Stimulated activated CD4-positive, alpha-beta T cell treated with anti-CD3 and anti-CD28 coated beads, Interleukin-4, amount 100 ng/mL, for 4 hours (primary cell): Measurements from ENCODE around the gene CTTN.

Experiments
- DNase-seq, 2 experiments: peaks; one replicate each; pipeline ENCODE4 v3.0.0-alpha.2; 2020

The CTTN gene

DNA sequence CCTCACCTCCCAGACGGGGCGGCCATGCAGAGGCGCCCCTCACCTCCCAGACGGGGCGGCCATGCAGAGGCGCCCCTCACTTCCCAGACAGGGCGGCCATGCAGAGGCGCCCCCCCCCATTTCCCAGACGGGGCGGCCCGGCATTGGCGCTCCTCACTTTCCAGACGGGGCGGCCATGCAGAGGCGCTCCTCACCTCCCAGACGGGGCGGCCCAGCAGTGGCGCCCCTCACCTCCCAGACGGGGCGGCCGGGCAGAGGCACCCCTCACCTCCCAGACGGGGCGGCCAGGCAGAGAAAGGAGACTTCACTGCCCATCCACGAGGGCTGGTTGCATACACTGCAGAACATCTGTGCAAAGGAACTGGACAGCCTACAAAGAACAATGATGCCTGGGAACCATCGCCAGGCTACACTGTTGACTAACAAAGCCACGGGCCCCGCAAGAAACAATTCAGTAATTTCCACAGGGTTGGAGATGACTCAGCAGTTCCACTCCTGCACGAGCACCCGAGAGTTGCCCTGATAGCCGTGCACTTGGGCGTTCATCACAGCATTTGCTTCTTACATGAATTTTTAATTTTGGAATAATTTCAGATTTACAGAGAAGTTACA, 58.7 kb downstream of the CTTN start:
- DNase-seq, result no peak

DNA sequence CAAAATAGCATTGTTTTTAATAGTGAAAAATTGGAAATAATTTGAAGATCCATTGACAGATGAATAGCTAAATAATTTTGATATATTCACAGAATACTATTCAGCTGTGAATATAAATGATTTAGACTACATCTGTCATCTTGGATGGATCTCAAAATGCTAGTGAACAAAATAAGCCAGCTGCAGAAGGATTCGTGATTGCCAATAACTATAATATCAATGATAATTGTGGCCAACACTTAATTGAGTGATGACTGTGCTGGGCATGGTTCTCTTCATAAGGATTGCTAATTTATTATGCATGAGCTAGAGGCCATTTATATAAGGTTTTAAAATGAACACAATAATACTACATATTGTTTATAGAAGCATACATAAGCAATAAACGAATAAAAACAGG, 60.4 kb downstream of the CTTN start:
- no peak for DNase-seq

DNA sequence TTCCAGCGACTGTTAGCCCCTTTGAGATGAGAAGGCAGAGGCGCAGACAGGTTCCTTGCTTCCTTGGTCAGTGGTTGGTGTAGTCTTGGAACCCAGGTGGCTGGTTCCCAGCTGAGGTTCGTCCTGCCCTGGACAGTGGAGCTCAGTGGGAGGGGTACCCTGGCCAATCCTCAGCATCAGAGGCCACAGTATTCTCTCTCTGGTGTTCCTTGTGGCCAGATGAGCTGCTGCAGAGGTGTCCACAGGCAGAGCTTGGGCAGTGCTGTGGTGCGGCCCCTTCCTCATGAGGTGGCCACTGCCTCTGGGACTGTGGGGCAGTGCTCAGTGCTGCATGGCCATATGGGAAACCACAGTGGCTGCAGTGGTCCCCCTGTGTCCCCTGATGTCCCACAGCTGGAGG, 61.8 kb downstream of the CTTN start:
- no peak for DNase-seq

DNA sequence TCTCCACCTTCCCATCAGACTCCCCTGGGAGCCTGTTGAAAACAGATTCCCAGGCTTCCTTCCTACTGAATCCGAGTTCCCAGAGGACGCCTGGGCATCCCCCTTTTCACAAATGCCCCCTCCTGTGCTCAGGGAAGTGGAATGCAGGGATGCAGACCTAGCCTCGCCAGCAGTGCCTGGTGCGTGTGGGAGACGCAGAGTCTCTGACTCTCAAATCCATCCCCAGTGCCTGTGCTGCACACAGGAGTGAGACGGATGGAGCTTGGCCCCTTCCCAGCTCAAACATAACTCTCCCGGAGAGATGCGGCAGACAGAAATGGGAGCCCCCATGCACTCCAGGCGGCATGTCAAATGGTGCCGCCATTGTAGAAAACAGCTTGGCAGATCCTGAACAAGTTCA, 62.6 kb downstream of the CTTN start:
- no peak for DNase-seq

DNA sequence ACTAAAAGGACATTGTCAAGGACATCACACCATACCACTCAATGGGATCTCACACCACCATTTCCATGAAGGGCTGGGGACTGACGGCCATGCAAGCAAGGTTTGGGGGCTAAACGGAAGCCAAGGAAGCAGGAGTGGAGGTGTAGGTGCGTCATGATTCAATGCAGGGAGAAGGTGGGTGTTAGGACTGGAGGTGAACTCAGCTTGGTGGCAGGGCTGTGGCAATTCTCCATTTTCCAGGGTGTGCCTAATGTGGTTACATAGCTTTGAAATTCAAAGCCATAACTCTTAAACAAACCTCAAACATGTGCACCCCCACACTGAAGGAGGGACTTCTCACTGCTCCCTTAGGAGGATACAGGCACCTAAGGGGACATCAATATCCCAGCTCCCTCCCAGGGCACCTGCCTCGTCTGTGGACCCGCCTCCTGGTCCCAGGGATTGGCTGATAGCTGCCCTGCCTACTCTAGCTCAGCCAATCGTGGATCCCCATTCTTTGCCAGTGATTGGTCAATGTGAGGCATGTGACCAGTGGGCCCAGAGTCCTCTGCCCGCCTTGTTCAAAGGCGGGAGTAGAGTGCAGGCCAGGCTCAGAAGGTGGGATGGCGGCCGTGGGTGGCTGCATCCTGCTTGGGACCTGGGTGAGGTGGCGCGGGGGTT, 64.6 kb downstream of the CTTN start:
- no peak for DNase-seq

DNA sequence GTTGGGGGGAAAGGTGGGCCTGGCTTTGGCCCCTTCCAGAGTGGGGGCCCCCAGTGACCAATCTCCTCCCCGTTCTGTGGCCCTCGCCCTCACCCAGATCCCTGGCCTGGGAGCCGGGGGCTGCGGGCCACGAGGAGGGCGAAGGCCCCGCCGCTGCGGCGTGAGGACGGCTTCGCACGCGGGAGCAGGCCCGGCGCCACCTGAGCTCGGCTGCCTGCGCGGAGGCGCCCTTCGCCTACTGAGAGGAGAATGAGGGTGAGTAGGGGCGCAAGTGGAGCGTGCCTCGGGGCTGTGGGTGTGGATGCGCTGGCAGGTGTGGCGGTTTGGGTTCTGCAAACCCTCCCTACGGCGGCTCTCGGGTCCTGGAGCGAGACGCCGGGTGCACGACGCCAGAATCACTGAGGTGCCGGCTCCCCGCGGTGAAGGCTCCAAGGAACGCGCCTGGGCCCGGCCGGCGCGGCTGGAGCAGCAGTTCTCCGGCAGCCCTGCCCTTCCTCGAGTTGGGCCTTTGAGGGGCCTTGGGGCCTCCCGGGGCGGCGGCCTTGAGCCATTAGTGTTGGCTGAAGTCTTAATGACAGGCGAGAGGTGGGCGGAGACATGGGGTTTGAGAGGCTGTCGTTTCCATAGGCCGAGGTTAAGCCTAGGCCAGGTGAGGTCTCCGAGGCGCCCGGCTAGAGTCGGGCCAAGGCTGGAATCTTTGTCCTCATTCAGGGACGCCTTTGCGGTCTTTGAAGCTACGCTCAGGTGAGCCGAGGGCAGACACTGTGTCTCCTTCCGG, 65.3 kb downstream of the CTTN start:
- DNase-seq, result no peak

DNA sequence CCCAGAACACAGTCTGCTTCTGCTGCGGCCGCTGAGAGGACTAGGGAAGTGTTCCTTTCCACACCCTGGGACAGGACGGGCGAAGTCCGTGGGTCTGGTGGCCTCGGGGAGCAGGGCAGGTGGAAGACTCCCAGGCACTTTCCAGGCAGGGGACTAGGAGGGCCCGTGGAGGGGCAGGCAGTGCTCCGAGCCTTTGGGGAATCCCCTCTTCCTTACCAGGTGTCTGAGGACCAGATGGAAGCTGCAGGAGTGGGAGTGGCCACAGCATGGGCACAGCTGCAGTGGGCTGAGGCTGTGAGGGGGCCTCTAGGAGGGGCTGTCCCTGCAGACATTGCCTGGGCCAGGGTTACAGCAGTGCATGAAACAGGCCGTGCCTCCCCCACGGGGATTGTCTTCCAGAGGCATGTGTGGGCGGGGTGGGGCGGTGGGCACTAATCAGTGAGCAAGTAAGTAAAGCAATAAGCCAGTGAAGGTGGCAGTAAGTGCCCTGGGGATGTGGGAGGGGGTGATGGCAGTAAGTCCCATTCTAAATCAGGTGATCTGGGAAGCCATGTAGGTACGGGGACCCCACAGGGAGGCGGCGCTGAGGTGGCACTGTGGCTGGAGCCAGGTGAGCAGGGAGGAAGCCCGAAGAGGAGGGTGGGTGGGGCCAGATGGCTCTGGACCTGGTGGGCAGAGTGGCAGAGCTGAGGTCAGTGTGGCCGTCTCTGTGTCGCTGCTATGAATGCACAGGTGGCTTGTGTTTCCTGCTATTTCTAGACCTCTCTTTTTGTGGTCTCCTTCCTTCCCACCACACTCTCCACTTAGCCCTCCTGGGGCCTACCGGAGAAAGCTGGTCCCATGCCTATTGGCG, 66.4 kb downstream of the CTTN start:
- DNase-seq, result no peak

DNA sequence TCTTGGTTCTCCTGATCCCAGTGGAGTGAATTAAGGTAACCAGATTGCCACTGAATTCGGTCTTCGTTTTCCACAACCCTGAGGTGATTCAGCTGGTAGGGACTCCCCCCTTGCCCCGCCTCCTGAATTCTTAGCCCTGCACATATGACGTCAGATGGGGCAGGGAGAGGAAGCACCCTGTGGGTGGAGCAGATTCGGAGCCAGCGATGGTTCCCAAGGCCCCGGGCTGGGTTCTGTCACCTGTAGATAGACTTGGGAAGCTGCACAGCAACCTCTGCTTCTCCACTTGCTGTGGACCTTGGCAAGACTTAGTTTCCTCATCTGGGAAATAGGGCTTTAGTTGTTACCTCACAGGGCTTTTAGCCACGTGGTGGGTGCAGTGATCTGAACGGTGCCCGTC, 67.8 kb downstream of the CTTN start:
- no peak for DNase-seq

DNA sequence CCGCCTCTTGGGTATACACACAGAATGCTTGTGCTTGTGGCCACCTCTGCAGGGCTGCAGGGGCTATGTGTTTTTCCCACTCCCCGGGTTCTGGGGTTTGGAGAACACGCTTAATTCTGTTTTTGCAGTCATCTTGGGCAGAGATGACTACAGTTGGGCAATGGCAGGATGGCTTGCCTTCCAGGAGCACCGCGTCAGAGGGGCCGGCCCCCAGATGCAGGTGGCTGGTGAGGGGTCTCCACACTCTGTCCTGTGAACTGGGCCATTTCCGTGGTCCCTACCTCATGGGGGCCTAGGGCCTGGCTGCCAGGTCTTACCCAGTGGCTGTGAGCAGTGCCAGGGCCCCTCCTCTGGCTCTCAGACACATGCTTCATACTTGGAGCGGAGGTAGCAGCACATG, 68.3 kb downstream of the CTTN start:
- no peak for DNase-seq

DNA sequence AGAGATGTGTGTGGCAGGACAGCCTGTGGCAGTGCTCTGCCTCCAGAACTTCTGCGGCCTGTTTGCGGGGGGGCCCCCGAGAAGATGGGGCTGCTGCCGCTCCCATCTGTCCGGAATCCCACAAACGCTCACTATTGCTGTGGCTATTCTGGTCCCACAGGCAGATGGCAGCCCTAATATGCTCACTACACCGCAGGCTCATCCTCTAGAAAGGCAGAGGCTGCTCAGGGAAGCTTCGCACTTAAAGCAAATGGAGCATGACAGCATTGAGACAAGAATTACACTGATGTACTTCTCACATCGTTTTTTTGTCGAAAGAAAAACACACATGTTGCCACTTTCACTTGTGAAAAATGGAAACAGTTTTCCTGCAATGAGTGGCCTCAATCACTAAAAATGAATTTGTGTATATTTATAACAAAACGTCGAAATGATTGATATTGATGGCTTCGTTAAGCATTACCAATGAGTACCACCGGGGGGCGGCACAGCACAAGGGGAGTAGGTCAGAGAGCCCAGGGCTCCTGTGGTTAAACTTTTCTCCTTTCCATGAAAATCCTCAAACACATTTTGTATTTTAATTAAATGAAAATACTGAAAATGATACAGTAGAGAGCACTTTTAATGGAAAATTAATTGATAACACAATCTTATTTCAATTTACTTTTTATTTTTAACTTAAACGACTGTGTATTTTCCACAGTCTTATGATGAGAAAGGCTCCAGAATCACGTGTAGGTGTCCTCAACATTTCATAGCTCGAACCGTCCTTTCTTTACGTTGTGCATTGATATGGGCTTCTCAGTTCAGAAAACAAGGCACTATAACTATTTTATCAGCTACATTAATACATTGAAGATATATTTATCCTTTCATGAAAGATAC, 69.1 kb downstream of the CTTN start:
- DNase-seq, result peak in 1 of 2 experiments; percentile 30

DNA sequence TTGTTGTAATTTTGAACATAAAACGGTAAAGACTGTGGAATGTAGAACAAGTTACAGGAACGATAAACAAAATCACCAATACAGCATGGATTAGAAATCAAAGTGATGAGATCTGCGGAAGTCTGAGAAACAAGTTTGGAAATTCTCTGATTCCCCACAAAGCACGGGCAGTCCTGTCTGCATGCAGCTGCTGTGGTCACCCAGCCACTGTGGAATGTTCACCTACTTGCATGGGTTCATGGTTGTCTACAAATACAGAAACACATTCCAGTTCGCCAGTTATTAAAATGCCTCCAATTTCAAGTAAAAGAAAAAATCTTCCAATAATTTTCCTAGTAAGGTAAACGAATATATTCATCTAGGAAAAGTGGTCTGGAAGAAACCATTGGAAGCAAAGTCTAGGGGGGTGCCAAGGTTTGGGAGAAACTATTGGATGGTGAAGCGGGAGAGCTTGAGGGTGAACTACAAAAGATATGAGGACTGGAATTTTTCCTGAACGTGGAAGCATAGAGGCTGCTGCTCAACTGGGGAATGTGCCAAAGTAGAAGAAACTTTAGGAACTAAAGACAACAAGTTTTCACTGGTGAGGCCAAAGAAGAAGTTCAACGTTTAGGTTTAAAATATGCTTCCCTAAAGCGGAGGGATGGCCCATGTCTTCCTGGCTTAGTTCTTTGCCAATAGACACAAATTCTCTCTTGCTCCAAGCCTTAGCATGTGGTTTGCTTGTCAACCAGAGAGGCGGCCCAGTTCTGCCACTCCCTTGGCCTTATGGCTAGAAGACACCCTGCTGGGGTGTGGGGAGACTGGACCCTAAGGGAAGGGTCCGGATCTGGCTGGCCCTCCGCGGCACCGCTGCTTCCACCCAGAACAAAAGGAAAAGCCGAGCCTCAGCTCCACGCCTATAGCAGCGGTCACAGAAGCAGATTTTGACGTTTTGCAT, 70.2 kb downstream of the CTTN start:
- DNase-seq, result no peak

DNA sequence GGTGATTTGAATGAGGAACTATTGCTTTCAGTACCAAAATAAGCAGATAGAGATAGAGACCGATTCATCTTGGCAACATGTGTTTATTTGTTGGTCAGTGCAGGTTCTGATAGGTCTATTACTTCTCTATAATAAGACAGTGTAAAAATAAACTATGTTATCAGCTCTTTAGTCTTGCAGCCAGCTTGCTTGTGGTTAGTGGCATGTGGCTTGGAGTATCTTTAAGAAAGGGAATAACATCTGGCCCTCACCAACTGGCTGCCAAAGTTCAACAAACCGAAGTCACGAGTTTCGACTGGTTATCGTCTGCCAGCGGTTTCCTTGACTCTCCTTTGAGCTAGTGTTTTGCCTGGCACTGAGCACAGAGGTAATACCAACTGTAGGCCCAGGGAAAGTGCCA, 71.8 kb downstream of the CTTN start:
- no peak for DNase-seq

DNA sequence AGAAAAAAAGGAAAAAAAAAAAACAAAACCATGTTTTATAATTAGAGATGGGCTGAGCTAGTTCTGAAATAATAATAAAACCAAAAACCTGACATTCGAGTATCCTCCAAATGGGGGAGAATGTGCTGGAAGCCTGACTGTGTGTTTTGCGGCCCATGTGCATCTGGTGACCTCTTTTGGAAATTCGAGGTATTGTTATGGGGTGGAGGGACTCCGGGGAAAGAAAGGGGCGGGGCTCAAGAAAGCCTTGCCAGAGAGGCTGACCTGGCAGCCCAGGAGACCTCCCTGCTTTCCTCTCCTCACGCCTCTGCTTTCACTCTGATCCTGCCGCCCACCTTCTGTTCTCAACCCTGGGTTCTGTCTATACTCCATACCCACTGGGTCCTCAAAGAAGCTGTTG, 72.9 kb downstream of the CTTN start:
- DNase-seq, result no peak

DNA sequence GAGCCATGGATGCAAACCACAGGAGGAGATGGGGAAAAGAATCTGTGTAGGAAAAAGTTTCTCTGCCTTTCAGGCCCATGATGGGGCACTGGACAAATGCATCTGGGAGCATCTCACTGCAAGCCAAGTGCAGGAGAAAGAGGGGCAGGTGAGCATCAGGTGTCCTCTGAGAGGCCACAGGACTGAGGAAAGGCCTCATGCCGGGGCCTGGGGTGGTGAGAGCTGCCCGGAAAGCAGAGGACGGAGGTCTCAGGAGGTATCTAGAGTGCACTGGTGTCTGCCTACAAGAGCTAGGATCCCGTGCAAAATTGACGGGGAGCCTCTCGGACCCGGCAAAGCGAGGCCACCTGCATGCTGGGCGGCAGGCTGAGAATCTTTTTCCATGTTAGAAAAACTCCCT, 73.9 kb downstream of the CTTN start:
- DNase-seq, result no peak

DNA sequence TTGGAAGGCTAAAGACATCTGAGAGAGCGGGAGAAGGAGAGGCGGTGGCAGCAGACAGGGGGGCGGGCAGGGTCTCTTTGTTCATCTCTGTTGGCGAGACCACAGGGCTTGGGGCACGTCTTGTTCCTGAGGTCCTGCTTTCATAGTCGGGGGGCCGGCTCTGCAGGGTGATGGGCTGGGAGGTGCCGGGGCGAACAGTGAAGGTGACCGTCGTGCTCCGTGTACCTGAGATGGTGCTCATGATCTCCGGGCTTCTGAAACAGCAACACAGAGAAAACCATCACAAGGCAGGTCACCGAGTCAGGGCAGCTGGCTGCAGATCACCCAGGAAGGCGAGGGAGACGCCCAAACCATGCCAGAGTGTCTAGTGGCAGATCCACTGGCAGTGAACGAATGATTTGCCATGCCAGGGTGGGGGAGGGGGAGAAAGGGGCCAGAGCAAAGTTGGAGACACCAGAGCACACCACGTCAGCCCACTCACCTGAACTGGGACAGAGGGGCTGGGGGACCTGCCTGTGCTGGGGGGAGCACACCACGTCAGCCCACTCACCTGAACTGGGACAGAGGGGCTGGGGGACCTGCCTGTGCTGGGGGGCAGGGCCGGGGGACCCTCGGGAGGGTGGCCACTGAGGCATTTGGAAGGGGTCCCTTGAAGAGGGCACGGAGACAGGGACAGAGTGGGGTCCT, 75.0 kb downstream of the CTTN start:
- no peak for DNase-seq

DNA sequence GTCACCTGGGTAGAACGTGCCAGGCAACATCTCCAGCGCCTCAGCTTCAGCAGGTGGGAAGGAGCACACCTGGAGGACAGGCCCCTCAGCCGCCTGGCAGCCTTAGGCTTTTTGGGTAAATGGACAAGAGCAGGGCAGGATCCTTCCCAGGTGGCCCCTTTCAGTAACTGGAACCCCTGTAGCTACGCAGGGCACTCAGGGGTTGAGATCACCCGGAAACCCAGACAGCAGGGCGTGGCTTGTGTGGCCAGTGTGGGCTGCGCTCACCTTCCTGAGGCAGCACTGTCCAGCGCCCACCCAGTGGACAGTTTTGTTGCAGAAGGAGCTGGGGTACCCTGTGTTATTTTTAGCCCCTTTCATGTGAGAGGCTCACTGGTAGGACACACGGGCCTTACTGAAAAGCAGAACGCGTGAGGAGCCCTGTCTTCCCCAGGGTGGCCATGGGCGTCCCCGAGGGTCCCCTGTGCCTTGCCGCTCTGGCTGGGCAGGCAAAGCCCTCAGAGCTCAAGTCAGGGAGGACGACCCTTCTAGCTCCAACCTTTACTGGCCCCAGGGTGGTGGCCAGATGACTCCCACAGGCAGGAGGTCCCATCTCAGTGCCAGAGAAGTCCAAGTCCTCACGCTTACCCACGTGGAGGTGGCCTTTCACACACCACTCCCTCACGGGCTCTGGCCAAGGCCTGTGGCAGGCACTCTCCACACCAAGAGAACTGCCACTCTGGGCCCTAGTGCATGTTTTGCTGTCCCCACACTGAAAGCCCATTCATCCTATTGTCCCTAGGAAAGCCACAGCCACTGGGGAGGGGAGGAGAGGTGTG, 75.8 kb downstream of the CTTN start:
- no peak for DNase-seq

DNA sequence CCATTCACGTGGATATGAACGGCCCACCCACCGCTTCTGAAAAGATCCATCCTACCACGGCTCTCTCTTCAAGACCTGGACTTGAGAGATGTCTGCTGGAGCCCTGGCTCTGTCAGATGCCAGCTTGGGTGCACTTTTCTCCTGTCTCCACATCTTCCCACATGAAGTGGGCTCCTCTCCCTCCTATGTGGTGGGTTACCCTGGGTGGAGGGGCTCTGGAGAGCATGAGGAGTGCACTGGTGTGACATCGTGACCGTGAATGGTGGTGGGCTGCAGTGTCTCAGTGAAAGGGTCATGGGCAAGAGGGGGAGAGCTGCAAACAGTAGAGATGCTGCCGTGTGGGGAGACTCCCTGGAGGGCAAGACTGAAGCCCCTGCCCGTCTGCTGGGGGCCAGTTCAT, 76.4 kb downstream of the CTTN start:
- DNase-seq, result no peak

DNA sequence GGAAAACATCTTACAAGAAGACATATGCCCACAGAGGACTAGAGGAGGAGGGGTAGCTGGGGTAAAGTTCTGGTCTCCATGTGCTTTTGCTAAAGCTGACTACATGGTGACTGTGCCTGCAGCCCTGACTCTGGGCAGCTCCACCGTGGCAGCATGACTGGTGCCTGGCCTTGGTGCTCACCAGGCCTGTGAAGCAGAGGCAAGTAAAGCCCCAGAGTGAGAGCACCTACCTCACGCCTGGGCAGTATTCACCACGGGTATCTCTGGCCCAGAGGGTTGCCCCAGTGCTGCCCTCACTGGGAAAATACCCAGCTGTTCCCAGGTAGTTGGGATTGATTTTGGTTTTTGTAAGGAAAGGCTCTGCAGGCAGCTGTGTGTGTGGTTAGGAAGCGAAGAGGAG, 78.3 kb downstream of the CTTN start:
- no peak for DNase-seq

DNA sequence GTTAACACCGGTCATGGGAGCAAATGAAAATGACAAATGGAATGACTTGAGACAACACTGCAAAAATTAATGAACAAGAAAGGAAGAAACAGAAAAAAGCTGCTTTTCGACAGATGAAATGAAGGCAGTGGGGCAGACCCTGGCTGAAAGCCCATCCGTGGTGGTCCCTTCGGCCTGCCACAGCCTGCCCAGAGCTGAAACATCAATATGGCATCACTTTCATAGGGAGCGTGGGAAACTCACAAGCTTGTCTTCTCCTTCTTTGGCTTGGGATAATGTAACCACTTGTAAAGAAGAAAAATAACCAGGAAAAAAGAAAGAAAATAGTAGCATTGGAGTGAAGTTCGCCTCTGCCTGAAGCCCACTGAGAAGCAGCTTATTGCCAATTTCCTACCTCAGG, 78.8 kb downstream of the CTTN start:
- no peak for DNase-seq

DNA sequence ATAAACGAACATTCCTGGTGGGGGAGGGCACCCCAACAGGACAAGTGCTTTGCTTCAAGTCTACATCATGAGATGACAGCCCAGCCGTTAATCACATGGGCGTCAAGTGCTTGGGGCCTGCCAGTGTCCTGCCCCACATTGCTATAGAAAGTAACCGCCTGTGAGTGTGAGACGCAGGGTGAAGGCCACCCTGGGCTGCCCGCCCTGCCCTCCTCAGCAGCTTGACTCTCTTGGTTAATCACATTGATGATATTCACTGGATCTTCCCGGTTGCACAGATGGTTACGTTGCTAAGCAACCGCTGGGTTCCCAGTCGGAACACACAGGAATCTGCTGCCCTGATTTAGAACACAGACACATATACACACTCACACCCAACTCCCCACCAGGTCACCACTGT, 79.3 kb downstream of the CTTN start:
- no peak for DNase-seq
